Central memory CD8-positive, alpha-beta T cell (primary cell): ENCODE results near the gene CDAN1.
A peak's percentile ranks its signal among the peaks of the same experiment; 100 is the strongest.

ENCODE experiments used
- ATAC-seq: fragments of 150-1000 bp; cut with Tn5 transposase; replicated peaks from 2 replicates; pipeline ENCODE4 v1.10.0; 2022; ENCODE audit warnings: mild to moderate bottlenecking, moderate FRiP score, moderate number of reproducible peaks; ENCODE audit not compliant: poor library complexity, severe bottlenecking; ENCODE audit errors: extremely low read depth
- DNase-seq, 2 donors: peaks; one replicate each; pipeline ENCODE4 v3.0.0; 2021; ENCODE audit warnings: low spot score in 2 of 2
- H3K27ac Mint-ChIP-seq: one replicate; pipeline ENCODE4 v1.8.0; 2022; ENCODE audit warnings: low read depth, mild to moderate bottlenecking, moderate library complexity, mixed read lengths
- H3K27me3 Mint-ChIP-seq: one replicate; pipeline ENCODE4 v1.8.0; 2022; ENCODE audit warnings: mixed read lengths
- H3K36me3 Mint-ChIP-seq: one replicate; pipeline ENCODE4 v1.8.0; 2022; ENCODE audit warnings: mild to moderate bottlenecking, moderate library complexity, mixed read lengths; ENCODE audit not compliant: insufficient read depth
- H3K4me1 Mint-ChIP-seq: one replicate; pipeline ENCODE4 v1.8.0; 2022; ENCODE audit warnings: mixed read lengths
- H3K4me3 Mint-ChIP-seq: one replicate; pipeline ENCODE4 v1.8.0; 2022; ENCODE audit warnings: mild to moderate bottlenecking, moderate library complexity, mixed read lengths
- H3K9me3 Mint-ChIP-seq: one replicate; pipeline ENCODE4 v1.8.0; 2022; ENCODE audit warnings: mixed read lengths

CDAN1 gene

DNA sequence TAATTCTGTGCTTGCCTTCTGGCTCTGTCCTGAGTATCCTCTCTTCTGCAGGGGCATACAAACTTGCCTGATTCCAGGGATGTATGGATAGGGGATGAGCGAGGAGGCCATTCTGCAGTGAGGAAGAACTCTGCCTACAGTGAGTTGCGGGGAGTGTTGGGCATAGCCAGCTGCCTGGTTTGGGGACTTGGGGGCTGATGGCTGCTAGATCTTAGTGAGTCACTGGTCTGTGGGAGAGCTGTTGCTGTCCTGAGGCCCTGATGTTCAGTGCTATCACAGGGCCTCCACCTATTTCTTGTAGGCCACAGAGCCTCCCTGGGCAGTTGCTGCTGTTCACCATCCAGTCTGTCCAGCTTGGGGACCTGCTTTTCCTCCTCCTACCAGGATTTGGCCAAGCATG, 20.3 kb downstream of the CDAN1 start:
- Mint-ChIP-seq H3K36me3 (peaks cover 8% of the 10 kb centered on the region), H3K27me3 (no peaks in the 10 kb centered on the region)

GRCh38 chr15:42716125-42716524, 20.8 kb downstream of the CDAN1 start:
- DNase-seq = no peak
- H3K4me1 Mint-ChIP-seq = no peaks in the 10 kb centered on the region
- no peak for ATAC-seq
- peaks cover 8% of the 10 kb centered on the region for H3K36me3 Mint-ChIP-seq
- no peaks in the 10 kb centered on the region for H3K27me3 Mint-ChIP-seq
- H3K27ac Mint-ChIP-seq = no peak overlapping the region
- H3K4me3 Mint-ChIP-seq = no peak overlapping the region
- no peaks in the 10 kb centered on the region for H3K9me3 Mint-ChIP-seq

More for the DNA sequence above, 20.3 kb downstream of the CDAN1 start:
- no peaks in the 10 kb centered on the region for H3K4me1 Mint-ChIP-seq
- H3K4me3 Mint-ChIP-seq = no peak overlapping the region
- ATAC-seq (no peak), DNase-seq (no peak)
- H3K9me3 Mint-ChIP-seq = no peaks in the 10 kb centered on the region
- H3K27ac Mint-ChIP-seq = no peak overlapping the region

GRCh38 chr15:42712584-42712983, 24.3 kb downstream of the CDAN1 start:
- no peaks in the 10 kb centered on the region for H3K27me3 Mint-ChIP-seq
- DNase-seq (no peak), ATAC-seq (no peak)
- no peak overlapping the region for H3K27ac Mint-ChIP-seq
- H3K36me3 Mint-ChIP-seq = peaks cover 2% of the 10 kb centered on the region
- no peaks in the 10 kb centered on the region for H3K9me3 Mint-ChIP-seq
- no peak overlapping the region for H3K4me3 Mint-ChIP-seq
- H3K4me1 Mint-ChIP-seq = no peaks in the 10 kb centered on the region

DNA sequence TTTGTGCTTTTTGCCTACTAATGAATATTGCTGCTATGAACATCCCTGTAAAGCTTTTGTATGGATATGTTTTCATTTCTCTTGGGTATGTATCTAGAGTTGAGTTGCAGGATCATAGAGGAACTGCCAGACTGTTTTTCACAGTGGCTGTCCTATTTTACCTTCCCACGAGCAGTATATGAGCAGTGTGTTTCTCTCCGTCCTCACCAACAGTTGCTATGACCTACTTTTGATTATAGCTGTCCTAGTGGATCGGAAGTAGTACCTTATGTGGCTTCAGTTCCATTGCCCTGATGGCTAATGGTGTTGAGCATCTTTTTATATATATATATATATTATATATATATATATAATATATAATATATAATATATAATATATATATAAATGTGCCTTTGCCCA, 25.2 kb downstream of the CDAN1 start:
- no peak for ATAC-seq
- H3K36me3 Mint-ChIP-seq = no peaks in the 10 kb centered on the region
- H3K4me1 Mint-ChIP-seq = no peaks in the 10 kb centered on the region
- no peak for DNase-seq
- no peaks in the 10 kb centered on the region for H3K9me3 Mint-ChIP-seq
- no peaks in the 10 kb centered on the region for H3K27me3 Mint-ChIP-seq
- H3K4me3 Mint-ChIP-seq = no peak overlapping the region
- no peak overlapping the region for H3K27ac Mint-ChIP-seq

DNA sequence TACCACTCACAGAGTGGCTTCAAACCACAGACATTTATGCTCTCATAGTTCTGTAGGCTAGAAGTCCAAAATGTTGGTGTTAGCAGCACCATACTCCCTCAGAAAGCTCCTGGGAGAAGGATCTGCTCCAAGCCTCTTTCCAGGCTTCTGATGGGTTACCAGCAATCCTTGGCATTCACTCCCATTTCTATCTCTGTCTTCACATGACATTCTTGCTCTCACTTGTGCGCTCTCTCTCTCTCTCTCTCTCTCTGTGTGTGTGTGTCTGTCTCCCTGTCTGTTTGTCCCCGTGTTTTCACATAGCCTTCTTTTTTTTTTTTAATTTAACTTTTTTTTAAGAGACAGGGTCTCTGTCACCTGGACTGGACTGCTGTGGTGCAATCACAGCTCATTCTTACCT, 26.3 kb downstream of the CDAN1 start:
- Mint-ChIP-seq H3K4me1 (no peaks in the 10 kb centered on the region), H3K36me3 (no peaks in the 10 kb centered on the region), H3K27me3 (no peaks in the 10 kb centered on the region), H3K4me3 (no peak overlapping the region), H3K27ac (peak overlapping the region; percentile 33), H3K9me3 (no peaks in the 10 kb centered on the region)
- no peak for ATAC-seq
- DNase-seq = no peak

GRCh38 chr15:42707873-42708544, 28.9 kb downstream of the CDAN1 start:
- ATAC-seq = no peak
- Mint-ChIP-seq H3K36me3 (no peaks in the 10 kb centered on the region), H3K4me1 (no peaks in the 10 kb centered on the region)

DNA sequence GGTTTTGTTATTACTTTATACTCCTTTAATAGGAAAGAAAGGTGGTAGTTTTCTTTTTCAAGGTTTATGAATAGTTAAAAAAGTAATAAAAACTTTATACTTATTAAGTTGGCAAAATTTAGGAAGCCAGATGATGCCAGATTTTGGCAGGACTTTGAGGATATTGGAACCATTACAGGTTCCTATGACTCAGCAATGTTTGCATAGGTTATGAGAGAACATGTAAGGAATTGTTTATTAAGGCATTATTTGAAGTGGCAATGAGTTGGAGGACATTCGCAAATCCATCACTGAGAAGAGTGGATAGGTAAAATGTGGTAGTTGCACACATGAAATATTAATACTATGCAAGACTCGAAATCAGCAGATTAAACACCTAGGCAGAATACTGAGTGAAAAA, 29.9 kb downstream of the CDAN1 start:
- H3K27me3 Mint-ChIP-seq = no peaks in the 10 kb centered on the region
- DNase-seq (no peak), ATAC-seq (no peak)
- H3K27ac Mint-ChIP-seq = no peak overlapping the region
- H3K4me3 Mint-ChIP-seq = no peak overlapping the region
- H3K9me3 Mint-ChIP-seq = no peaks in the 10 kb centered on the region
- H3K36me3 Mint-ChIP-seq = peaks cover under 1% of the 10 kb centered on the region
- no peaks in the 10 kb centered on the region for H3K4me1 Mint-ChIP-seq

More at GRCh38 chr15:42707873-42708544, 28.9 kb downstream of the CDAN1 start:
- H3K27me3 Mint-ChIP-seq = no peaks in the 10 kb centered on the region
- no peak overlapping the region for H3K27ac Mint-ChIP-seq
- DNase-seq = no peak
- H3K9me3 Mint-ChIP-seq = no peaks in the 10 kb centered on the region
- H3K4me3 Mint-ChIP-seq = no peak overlapping the region

GRCh38 chr15:42705336-42705735, 31.6 kb downstream of the CDAN1 start:
- ATAC-seq (no peak), DNase-seq (no peak)
- H3K4me1 Mint-ChIP-seq = no peaks in the 10 kb centered on the region
- H3K27ac Mint-ChIP-seq = no peak overlapping the region
- H3K27me3 Mint-ChIP-seq = no peaks in the 10 kb centered on the region
- peaks cover 2% of the 10 kb centered on the region for H3K36me3 Mint-ChIP-seq
- no peak overlapping the region for H3K4me3 Mint-ChIP-seq
- no peaks in the 10 kb centered on the region for H3K9me3 Mint-ChIP-seq

GRCh38 chr15:42704492-42704926, 32.4 kb downstream of the CDAN1 start:
- Mint-ChIP-seq H3K36me3 (peaks cover 4% of the 10 kb centered on the region), H3K4me3 (no peak overlapping the region), H3K9me3 (no peaks in the 10 kb centered on the region), H3K4me1 (no peaks in the 10 kb centered on the region), H3K27ac (no peak overlapping the region), H3K27me3 (no peaks in the 10 kb centered on the region)
- DNase-seq (peak; percentile 30 to 32), ATAC-seq (peak; percentile 62)

DNA sequence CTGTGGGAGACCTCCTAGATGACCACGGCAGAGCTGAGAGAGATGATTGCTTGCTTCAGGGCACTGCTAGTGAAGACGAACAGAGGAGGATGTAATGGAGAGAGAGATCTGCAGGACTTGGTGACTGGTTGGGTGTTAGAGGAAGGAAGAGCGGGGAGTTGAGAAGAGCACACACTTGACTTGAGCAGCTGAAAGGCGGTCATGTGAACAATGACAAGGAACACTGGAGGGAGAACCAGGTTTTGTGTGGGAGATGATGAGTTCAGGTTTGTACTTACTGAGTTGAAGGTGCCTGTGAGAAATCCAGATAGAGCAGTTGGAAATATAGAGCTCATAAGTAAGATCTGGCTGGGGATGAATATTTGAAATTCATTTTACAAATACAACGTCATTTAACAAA, 40.3 kb downstream of the CDAN1 start:
- Mint-ChIP-seq H3K4me3 (no peak overlapping the region), H3K36me3 (peaks cover 2% of the 10 kb centered on the region), H3K4me1 (peaks cover 1% of the 10 kb centered on the region), H3K27ac (no peak overlapping the region), H3K27me3 (no peaks in the 10 kb centered on the region), H3K9me3 (no peaks in the 10 kb centered on the region)
- ATAC-seq (no peak), DNase-seq (no peak)

- peaks cover 6% of the 10 kb centered on the region for H3K4me1 Mint-ChIP-seq
- ATAC-seq = no peak
- peaks cover 2% of the 10 kb centered on the region for H3K36me3 Mint-ChIP-seq
- DNase-seq = no peak
- no peaks in the 10 kb centered on the region for H3K9me3 Mint-ChIP-seq
- no peak overlapping the region for H3K4me3 Mint-ChIP-seq
- no peaks in the 10 kb centered on the region for H3K27me3 Mint-ChIP-seq
- H3K27ac Mint-ChIP-seq = peak overlapping the region; percentile 7
Observed at GRCh38 chr15:42695527-42696071, 41.3 kb downstream of the CDAN1 start.

DNA sequence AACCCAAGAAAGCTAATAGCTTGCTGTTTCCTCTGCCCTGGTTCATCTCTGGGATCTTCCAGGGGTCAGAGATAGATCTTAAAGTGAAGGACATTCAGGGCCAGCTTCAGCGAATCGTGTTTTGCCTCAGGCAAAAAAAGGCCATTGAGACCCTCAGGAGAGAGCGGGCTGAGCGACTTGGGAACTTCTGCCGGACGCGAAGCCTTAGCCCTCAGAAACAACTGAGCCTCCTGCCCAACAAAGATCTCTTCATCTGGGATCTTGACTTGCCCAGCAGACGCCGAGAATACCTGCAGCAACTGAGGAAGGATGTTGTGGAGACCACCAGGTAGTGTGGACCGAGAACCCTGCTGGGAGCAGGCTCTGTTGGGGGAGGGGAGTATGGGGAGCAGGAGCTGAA, 42.5 kb downstream of the CDAN1 start:
- Mint-ChIP-seq H3K4me3 (no peak overlapping the region), H3K36me3 (no peaks in the 10 kb centered on the region), H3K27me3 (no peaks in the 10 kb centered on the region), H3K27ac (no peak overlapping the region), H3K9me3 (no peaks in the 10 kb centered on the region), H3K4me1 (peaks cover 6% of the 10 kb centered on the region)
- ATAC-seq = no peak
- DNase-seq = no peak

DNA sequence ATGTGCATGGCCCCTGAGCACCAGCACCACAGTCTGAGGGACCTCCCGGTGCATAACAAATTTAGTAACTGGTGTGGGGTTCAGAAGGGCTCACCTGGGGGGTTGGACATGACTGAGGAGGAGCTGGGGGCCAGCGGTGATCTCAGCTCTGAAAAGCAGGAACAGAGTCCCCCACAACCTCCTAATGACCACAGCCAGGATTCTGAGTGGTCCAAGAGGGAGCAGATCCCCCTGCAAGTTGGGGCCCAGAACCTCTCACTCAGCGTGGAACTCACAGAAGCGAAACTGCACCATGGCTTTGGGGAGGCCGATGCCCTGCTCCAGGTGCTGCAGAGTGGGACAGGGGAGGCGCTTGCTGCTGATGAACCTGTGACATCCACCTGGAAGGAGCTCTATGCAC, 43.0 kb downstream of the CDAN1 start:
- Mint-ChIP-seq H3K4me3 (no peak overlapping the region), H3K4me1 (peaks cover 6% of the 10 kb centered on the region), H3K27ac (no peak overlapping the region), H3K36me3 (no peaks in the 10 kb centered on the region), H3K27me3 (no peaks in the 10 kb centered on the region), H3K9me3 (no peaks in the 10 kb centered on the region)
- ATAC-seq = no peak
- DNase-seq = no peak
